HG03439 (cell line): ENCODE results near the gene MRPL37.

Experiments used
- ATAC-seq: cut with Tn5 transposase; IDR thresholded peaks from one replicate; pipeline ENCODE4 v1.9.1; 2021; ENCODE audit warnings: mild to moderate bottlenecking, moderate library complexity; ENCODE audit not compliant: unreplicated experiment

The MRPL37 gene

GRCh38 chr1:54259546-54260140 lies 59.7 kb downstream of the MRPL37 start:
- ATAC-seq, result no peak

DNA sequence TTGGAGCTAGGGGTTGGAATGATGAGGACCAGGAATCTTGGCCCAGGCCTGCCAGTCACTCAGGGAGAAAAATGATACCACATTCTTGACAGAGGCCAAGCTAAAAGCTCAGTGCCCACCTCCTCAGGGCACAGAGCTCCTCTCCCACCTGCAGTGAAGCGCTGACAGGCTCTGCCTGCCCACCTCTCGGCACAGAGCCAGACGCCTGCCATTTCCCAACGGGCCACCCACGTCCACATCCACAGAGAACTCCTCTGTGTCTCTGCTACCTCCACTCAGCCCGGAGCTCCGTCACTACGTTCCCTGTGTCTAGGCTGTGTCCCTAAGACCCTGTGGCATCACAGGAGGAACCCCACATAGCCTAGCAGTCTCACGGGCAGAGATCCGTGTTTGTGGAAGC lies 60.8 kb downstream of the MRPL37 start:
- ATAC-seq, result no peak

GRCh38 chr1:54262244-54262643 lies 62.3 kb downstream of the MRPL37 start:
- ATAC-seq, result no peak

DNA sequence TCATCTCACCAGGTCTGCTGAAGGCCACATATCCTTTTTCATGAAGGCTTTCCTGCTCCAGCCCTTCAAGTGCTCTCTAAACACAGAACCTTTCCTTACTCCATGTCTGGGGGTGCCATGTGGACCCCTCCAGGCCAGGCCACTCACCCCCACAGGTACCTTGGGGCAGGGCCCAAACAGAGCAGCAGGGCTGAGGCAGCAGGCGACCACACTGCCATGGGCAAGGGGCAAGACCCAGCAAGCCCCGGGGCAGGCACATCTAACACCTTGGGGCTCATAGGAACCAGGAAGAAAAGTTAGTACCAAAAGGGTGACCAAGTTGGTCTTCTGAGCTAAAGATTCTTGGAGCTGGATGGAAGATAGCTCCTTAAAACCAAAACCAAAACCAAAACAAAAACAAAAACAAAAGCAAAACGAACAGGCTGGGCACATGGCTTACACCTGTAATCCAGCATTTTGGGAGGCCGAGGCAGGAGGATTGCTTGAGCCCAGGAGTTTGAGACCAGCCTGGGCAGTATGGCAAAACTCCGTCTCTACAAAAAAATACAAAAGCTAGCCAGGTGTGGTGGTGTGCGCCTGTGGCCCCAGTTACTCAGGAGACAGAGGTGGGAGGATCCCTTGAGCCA lies 63.7 kb downstream of the MRPL37 start:
- no peak for ATAC-seq

GRCh38 chr1:54265126-54265525 lies 65.2 kb downstream of the MRPL37 start:
- ATAC-seq, result no peak

- ATAC-seq, result no peak
These were observed 65.7 kb downstream of the MRPL37 start for GRCh38 chr1:54265659-54266058.

DNA sequence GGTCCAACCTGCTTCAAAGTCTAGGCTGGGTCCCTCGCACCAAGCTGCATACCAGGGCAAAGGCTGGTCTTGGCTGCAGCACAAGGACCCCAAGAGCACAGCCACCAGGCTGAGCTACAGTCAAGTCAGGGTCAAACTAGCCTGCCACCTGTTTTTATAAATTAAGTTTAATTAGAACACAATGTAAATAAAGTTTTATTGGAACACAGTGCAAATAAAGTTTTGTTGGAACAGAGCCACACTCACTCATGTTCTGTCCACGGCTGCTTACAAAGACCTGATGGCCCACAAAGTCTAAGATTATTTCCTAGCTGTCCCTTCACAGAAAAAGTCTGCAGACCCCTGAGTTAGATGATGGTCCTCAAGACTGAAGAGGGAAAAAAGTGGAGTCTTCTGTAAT lies 66.2 kb downstream of the MRPL37 start:
- ATAC-seq, result no peak

GRCh38 chr1:54266908-54267307 lies 66.9 kb downstream of the MRPL37 start:
- no peak for ATAC-seq
